Heart left ventricle (tissue), 16 donors: ENCODE results near the gene ITGBL1. TPM values are rescaled to one million over a fixed set of nuclear protein-coding genes. Genes with fewer than 3 reads are reported as not detected.

Experiments
- ATAC-seq, 4 donors: fragments of 200-7000 bp; cut with Tn5 transposase; one replicate each; pipeline ENCODE4 v1.9.1; 2020 to 2022; ENCODE audit warnings: moderate library complexity in 4 of 4, mild to moderate bottlenecking in 3 of 4, moderate number of reproducible peaks in 1 of 4
- DNase-seq, 5 donors: peaks; one replicate each; pipeline ENCODE4 v3.0.0-alpha.2; 2020
- H3K27ac ChIP-seq, 12 donors: fragments of 200-600 bp; sonication (generic) in 4 of 12; one replicate each; pipeline versions ENCODE4 v1.5.0 to v1.8.0; 2016 to 2022; ENCODE audit warnings: mild to moderate bottlenecking in 2 of 12
- H3K27me3 ChIP-seq, 9 donors: fragments of 200-600 bp; sonication (generic) in 2 of 9; one replicate each; pipeline versions ENCODE4 v1.5.1 to v1.8.0; 2016 to 2022; ENCODE audit warnings: mild to moderate bottlenecking in 3 of 9
- H3K36me3 ChIP-seq, 9 donors: fragments of 200-600 bp; sonication (generic) in 2 of 9; one replicate each; pipeline versions ENCODE4 v1.5.0 to v1.8.0; 2018 to 2022; ENCODE audit warnings: mild to moderate bottlenecking in 2 of 9
- H3K4me1 ChIP-seq, 12 donors: fragments of 200-600 bp; sonication (generic) in 4 of 12; one replicate each; pipeline versions ENCODE4 v1.5.0 to v1.8.0; 2016 to 2022; ENCODE audit warnings: mild to moderate bottlenecking in 3 of 12
- H3K4me3 ChIP-seq, 12 donors: fragments of 200-600 bp; sonication (generic) in 4 of 12; one replicate each; pipeline versions ENCODE4 v1.5.0 to v1.8.0; 2017 to 2022; ENCODE audit warnings: mild to moderate bottlenecking in 9 of 12, moderate library complexity in 4 of 12
- H3K9me3 ChIP-seq, 12 donors: fragments of 200-600 bp; sonication (generic) in 4 of 12; one replicate each; pipeline versions ENCODE4 v1.5.0 to v1.8.0; 2016 to 2022; ENCODE audit warnings: mild to moderate bottlenecking in 1 of 12
- POLR2A ChIP-seq, 2 donors: fragments of 450-650 bp; IDR thresholded peaks; one replicate each; pipeline ENCODE4 v1.6.1; 2017; ENCODE audit warnings: antibody characterized with exemption in 2 of 2, mild to moderate bottlenecking in 2 of 2, moderate library complexity in 2 of 2
- WGBS, 4 donors: extraction: QIAGEN DNeasy Blood & Tissue Kit in 2 of 4; methylation state at CpG; one replicate each; pipeline versions ENCODE4 v1.1.5 to v1.1.7; 2013 to 2018; 5-methylcytosine and 5-hydroxymethylcytosine counted together
- intact Hi-C, 10 donors: fragments of 100-400 bp; cut with DNase I; formaldehyde crosslinking; loops; one replicate each; pipeline versions ENCODE4 v1.11.1 to v1.14.2; 2022
- polyA plus RNA-seq, 2 donors: library from polyadenylated mRNA; stranded (reverse); fragments of 200-250 nt; gene quantifications; one replicate each; pipeline ENCODE4 v1.2.3, GENCODE V29; 2013
- total RNA-seq, 9 donors: library from RNA; depleted of rRNA in 2 of 9; stranded (reverse); fragments of >200 nt in 2 of 9; fragmentation: NEBNext Ultra II Directional in 3 of 9; extraction: Animal tissue kit (Norgen Biotek cat#: 25700) in 3 of 9; gene quantifications; one replicate each; pipeline versions ENCODE4 v1.1.0 to v1.2.4, GENCODE V29; 2016 to 2023
- TF ChIP-seq, protein P1 (sequence below), 12 donors: fragments of 200-600 bp; sonication (generic) in 4 of 12; IDR thresholded peaks; one replicate each; pipeline versions ENCODE4 v1.5.0 to v1.8.0; 2018 to 2022; ENCODE audit warnings: antibody characterized with exemption in 12 of 12, mild to moderate bottlenecking in 5 of 12
- donor health status: ischemic (EF 13 %, LVEDD 7.1; RV severe dilation, severe dysfunction).
- donor health status: healthy with polysubstance abuse.
- donor health status: DM: no; HTN: yes; CAD: no.
- donor health status: DM: no; HTN: no; CAD: no.
- donor health status: ischemic (EF 25% LVEDD 6.9; RV normal size, moderate dysfunction).
- donor health status: ischemic (EF 25% LVEDD 5.7; RV mildly dilated, moderate dysfunction).
- donor health status: healthy.
- donor health status: DM: yes; HTN: yes; CAD: no.
- donor health status: ischemic (EF 35%, LVEDD 5.7; RV mildly dilated, moderate dysfunction).
- donor health status: nonischemic (EF 11% LVEDD 7.7; RV severe dilation, severe dysfunction).
- donor health status: DM: yes; HTN: yes; CAD: no.
- donor health status: PGD.
- donor health status: ischemic (EF 29% LVEDD 5.4; RV normal size, mild dysfunction).
- donor health status: nonischemic (EF 23%, LVEDD 6.1; RV moderate dilation, normal function).

Gene ITGBL1
- total and polyA plus RNA-seq, 11 donors = 0.15 to 5.9 (median 2.5) TPM

GRCh38 chr13:101544979-101545378 is 92.5 kb downstream of the ITGBL1 start:
- no peaks in the 10 kb centered on the region for H3K36me3 ChIP-seq
- H3K4me3 ChIP-seq = no peak overlapping the region
- 92 to 97% (median 94%) methylated on average over 9 of the region's 9 CpGs for WGBS, 4 donors
- no peaks in the 10 kb centered on the region for H3K4me1 ChIP-seq
- no peaks in the 10 kb centered on the region for H3K27me3 ChIP-seq
- intact Hi-C loops = no loop called here
- DNase-seq (no peak), ATAC-seq (no peak)
- H3K9me3 ChIP-seq = peaks cover 0 to 3% (median 0%) of the 10 kb centered on the region in 12 donors
- no peak overlapping the region for H3K27ac ChIP-seq
- TF ChIP-seq POLR2A (IDR thresholded peaks at IDR 0.05) = no peak
- TF ChIP-seq, protein P1, sequence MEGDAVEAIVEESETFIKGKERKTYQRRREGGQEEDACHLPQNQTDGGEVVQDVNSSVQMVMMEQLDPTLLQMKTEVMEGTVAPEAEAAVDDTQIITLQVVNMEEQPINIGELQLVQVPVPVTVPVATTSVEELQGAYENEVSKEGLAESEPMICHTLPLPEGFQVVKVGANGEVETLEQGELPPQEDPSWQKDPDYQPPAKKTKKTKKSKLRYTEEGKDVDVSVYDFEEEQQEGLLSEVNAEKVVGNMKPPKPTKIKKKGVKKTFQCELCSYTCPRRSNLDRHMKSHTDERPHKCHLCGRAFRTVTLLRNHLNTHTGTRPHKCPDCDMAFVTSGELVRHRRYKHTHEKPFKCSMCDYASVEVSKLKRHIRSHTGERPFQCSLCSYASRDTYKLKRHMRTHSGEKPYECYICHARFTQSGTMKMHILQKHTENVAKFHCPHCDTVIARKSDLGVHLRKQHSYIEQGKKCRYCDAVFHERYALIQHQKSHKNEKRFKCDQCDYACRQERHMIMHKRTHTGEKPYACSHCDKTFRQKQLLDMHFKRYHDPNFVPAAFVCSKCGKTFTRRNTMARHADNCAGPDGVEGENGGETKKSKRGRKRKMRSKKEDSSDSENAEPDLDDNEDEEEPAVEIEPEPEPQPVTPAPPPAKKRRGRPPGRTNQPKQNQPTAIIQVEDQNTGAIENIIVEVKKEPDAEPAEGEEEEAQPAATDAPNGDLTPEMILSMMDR (IDR thresholded peaks at IDR 0.05) = no peak

- Histone ChIP-seq H3K27ac (no peak overlapping the region), H3K4me1 (no peaks in the 10 kb centered on the region), H3K27me3 (no peaks in the 10 kb centered on the region), H3K36me3 (no peaks in the 10 kb centered on the region), H3K4me3 (no peak overlapping the region), H3K9me3 (peaks cover 0 to under 1% (median 0%) of the 10 kb centered on the region in 12 donors)
- DNase-seq (no peak), ATAC-seq (peak in 1 of 4 donors; percentile 44)
- intact Hi-C loops = no loop called here
- 31 to 44% (median 36%) methylated on average over 1 of the region's 1 CpG for WGBS, 4 donors
- TF ChIP-seq, protein P1 (IDR thresholded peaks at IDR 0.05) = peak in 6 of 12 donors; percentile 12 to 41 (median 21)
- no peak for TF ChIP-seq POLR2A (IDR thresholded peaks at IDR 0.05)
These were observed 93.0 kb downstream of the ITGBL1 start for GRCh38 chr13:101545521-101545920.

GRCh38 chr13:101552286-101552685 is 99.8 kb downstream of the ITGBL1 start:
- 21 to 53% (median 42%) methylated on average over 1 of the region's 1 CpG for WGBS, 4 donors
- no peaks in the 10 kb centered on the region for H3K27me3 ChIP-seq
- TF ChIP-seq POLR2A (IDR thresholded peaks at IDR 0.05) = no peak
- TF ChIP-seq, protein P1 (IDR thresholded peaks at IDR 0.05) = no peak
- ATAC-seq = no peak
- no peaks in the 10 kb centered on the region for H3K9me3 ChIP-seq
- H3K27ac ChIP-seq = no peak overlapping the region
- H3K36me3 ChIP-seq = no peaks in the 10 kb centered on the region
- no peak overlapping the region for H3K4me3 ChIP-seq
- peaks cover 0 to 8% (median 0%) of the 10 kb centered on the region in 12 donors for H3K4me1 ChIP-seq
- intact Hi-C loops = no loop called here
- no peak for DNase-seq

DNA sequence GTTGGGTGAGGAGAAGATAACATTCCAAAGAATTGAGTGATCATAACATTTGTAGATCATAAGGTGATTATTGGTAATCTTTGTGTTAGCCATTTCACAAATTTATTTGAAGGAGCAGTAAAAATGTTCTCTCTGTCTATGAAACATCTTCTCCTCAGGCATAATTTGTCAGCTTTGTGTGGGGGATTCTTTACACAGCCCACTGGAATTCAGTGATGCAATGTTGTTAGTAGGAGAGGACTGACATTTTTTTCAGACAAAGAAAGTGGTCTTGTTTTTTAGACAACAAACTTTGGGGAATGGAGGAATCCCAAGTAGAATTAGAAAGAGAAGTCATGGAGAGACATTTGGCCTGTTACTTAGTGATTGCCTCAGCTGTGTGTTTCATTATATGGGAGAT is 100.3 kb downstream of the ITGBL1 start:
- no peaks in the 10 kb centered on the region for H3K27me3 ChIP-seq
- peaks cover 0 to 8% (median 0%) of the 10 kb centered on the region in 12 donors for H3K4me1 ChIP-seq
- TF ChIP-seq, protein P1 (IDR thresholded peaks at IDR 0.05) = no peak
- TF ChIP-seq POLR2A (IDR thresholded peaks at IDR 0.05) = no peak
- DNase-seq (no peak), ATAC-seq (no peak)
- no peaks in the 10 kb centered on the region for H3K36me3 ChIP-seq
- intact Hi-C loops = no loop called here
- no peaks in the 10 kb centered on the region for H3K9me3 ChIP-seq
- H3K27ac ChIP-seq = no peak overlapping the region
- no peak overlapping the region for H3K4me3 ChIP-seq
